OCI-LY1 (cell line): ENCODE results near the gene LY9.

ENCODE experiments used
- H2AFZ ChIP-seq: fragments of 200-600 bp; sonication (generic), shearing (Covaris generic); 2 replicates; pipeline ENCODE4 v1.6.0; 2014; ENCODE audit warnings: antibody characterized with exemption, mild to moderate bottlenecking, low read length
- H3F3A ChIP-seq: fragments of 200-600 bp; sonication (generic), shearing (Covaris generic); 2 replicates; pipeline ENCODE4 v1.6.0; 2014; ENCODE audit warnings: mild to moderate bottlenecking, antibody characterized with exemption, low read length, moderate library complexity; ENCODE audit not compliant: insufficient read depth
- H3K27ac ChIP-seq: fragments of 200-600 bp; sonication (generic); 2 replicates; pipeline ENCODE4 v1.5.1; 2014; ENCODE audit warnings: low read length, mixed run types, mild to moderate bottlenecking, low read depth; ENCODE audit not compliant: poor library complexity, severe bottlenecking
- H3K27me3 ChIP-seq: fragments of 200-600 bp; sonication (generic); 2 replicates; pipeline ENCODE4 v1.6.0; 2014; ENCODE audit warnings: antibody characterized with exemption, mild to moderate bottlenecking, low read length, moderate library complexity; ENCODE audit not compliant: insufficient read depth
- H3K36me3 ChIP-seq: fragments of 200-600 bp; sonication (generic); 2 replicates; pipeline ENCODE4 v1.6.1; 2014; ENCODE audit warnings: mild to moderate bottlenecking, antibody characterized with exemption, low read length, moderate library complexity, mixed read lengths; ENCODE audit not compliant: insufficient read depth
- H3K4me1 ChIP-seq: fragments of 200-600 bp; sonication (generic); 2 replicates; pipeline ENCODE4 v1.5.1; 2014; ENCODE audit warnings: mild to moderate bottlenecking, low read length, moderate library complexity; ENCODE audit not compliant: insufficient read depth, severe bottlenecking
- H3K4me2 ChIP-seq: fragments of 200-600 bp; sonication (generic), shearing (Covaris generic); 2 replicates; pipeline ENCODE4 v1.6.1; 2014; ENCODE audit warnings: low read length
- H3K4me3 ChIP-seq: fragments of 200-600 bp; sonication (generic); 2 replicates; pipeline ENCODE4 v1.5.1; 2014; ENCODE audit warnings: low read length, low read depth, mild to moderate bottlenecking, mixed read lengths; ENCODE audit not compliant: poor library complexity, severe bottlenecking
- H3K79me2 ChIP-seq: fragments of 200-600 bp; shearing (Covaris generic); 2 replicates; pipeline ENCODE4 v1.6.1; 2016; ENCODE audit warnings: mixed run types, low read length, mixed read lengths; ENCODE audit not compliant: insufficient read depth
- H3K9ac ChIP-seq: fragments of 200-600 bp; sonication (generic), shearing (Covaris generic); 2 replicates; pipeline ENCODE4 v1.6.1; 2014; ENCODE audit warnings: mild to moderate bottlenecking, low read length, mixed read lengths
- H3K9me2 ChIP-seq: fragments of 200-600 bp; sonication (generic), shearing (Covaris generic); 2 replicates; pipeline ENCODE4 v1.6.1; 2014; ENCODE audit warnings: low read depth, mild to moderate bottlenecking, low read length, mixed read lengths
- H3K9me3 ChIP-seq: fragments of 200-600 bp; shearing (Covaris generic); 2 replicates; pipeline ENCODE4 v1.6.1; 2014; ENCODE audit warnings: low read length, mixed read lengths
- H4K20me1 ChIP-seq: fragments of 200-600 bp; sonication (generic), shearing (Covaris generic); 2 replicates; pipeline ENCODE4 v1.6.0; 2016; ENCODE audit warnings: mild to moderate bottlenecking, low read length; ENCODE audit not compliant: insufficient read depth
- CTCF ChIP-seq: fragments of 200-600 bp; sonication (generic), shearing (Covaris generic); IDR thresholded peaks from 2 replicates; pipeline ENCODE4 v1.5.1; 2017; ENCODE audit warnings: mild to moderate bottlenecking, antibody characterized with exemption, low read length, moderate library complexity, mixed read lengths
- EZH2 ChIP-seq: fragments of 200-600 bp; sonication (generic), shearing (Covaris generic); IDR thresholded peaks from 2 replicates; pipeline ENCODE4 v1.8.0; 2017; ENCODE audit warnings: borderline replicate concordance, mixed run types, mild to moderate bottlenecking, antibody characterized with exemption, low read length, moderate library complexity, mixed read lengths

The LY9 gene

DNA sequence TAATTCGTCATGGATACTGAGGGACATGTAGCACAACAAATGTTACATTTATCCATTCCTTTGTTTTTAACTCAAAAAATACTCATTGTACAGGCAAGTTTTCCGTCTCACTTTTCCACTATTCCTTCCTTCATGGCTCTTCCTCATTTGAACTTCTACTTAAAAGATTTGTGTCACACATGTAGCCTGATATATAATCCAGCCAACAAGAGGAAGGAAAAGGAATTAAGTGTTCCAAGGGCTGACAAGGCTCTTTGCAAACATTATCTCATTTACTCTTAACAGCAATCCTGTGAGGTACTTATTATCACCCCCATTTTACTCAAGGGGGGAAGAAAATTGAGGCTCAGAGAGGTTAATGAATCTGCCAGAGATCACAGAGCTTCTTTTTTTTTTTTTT, 43.8 kb downstream of the LY9 start:
- Histone ChIP-seq H3K4me3 (no peak overlapping the region), H3K9me2 (no peaks in the 10 kb centered on the region), H4K20me1 (no peaks in the 10 kb centered on the region), H3F3A (no peaks in the 10 kb centered on the region), H3K9me3 (no peaks in the 10 kb centered on the region), H3K9ac (no peak overlapping the region), H3K79me2 (no peaks in the 10 kb centered on the region), H2AFZ (no peak overlapping the region), H3K4me2 (no peak overlapping the region), H3K27ac (no peak overlapping the region), H3K36me3 (no peaks in the 10 kb centered on the region), H3K27me3 (no peaks in the 10 kb centered on the region), H3K4me1 (peaks cover 20% of the 10 kb centered on the region)
- no peak for TF ChIP-seq CTCF
- no peak for TF ChIP-seq EZH2

- no peak overlapping the region for H3K27ac ChIP-seq
- peaks cover 20% of the 10 kb centered on the region for H3K4me1 ChIP-seq
- no peaks in the 10 kb centered on the region for H3F3A ChIP-seq
- H3K4me3 ChIP-seq = no peak overlapping the region
- H3K27me3 ChIP-seq = no peaks in the 10 kb centered on the region
- H4K20me1 ChIP-seq = no peaks in the 10 kb centered on the region
- no peaks in the 10 kb centered on the region for H3K36me3 ChIP-seq
- no peak overlapping the region for H3K4me2 ChIP-seq
- TF ChIP-seq CTCF (no peak), EZH2 (no peak)
- no peaks in the 10 kb centered on the region for H3K9me3 ChIP-seq
- no peak overlapping the region for H2AFZ ChIP-seq
- H3K9me2 ChIP-seq = no peaks in the 10 kb centered on the region
- no peak overlapping the region for H3K9ac ChIP-seq
- H3K79me2 ChIP-seq = no peaks in the 10 kb centered on the region
These were observed 45.1 kb downstream of the LY9 start for GRCh38 chr1:160841079-160841478.

DNA sequence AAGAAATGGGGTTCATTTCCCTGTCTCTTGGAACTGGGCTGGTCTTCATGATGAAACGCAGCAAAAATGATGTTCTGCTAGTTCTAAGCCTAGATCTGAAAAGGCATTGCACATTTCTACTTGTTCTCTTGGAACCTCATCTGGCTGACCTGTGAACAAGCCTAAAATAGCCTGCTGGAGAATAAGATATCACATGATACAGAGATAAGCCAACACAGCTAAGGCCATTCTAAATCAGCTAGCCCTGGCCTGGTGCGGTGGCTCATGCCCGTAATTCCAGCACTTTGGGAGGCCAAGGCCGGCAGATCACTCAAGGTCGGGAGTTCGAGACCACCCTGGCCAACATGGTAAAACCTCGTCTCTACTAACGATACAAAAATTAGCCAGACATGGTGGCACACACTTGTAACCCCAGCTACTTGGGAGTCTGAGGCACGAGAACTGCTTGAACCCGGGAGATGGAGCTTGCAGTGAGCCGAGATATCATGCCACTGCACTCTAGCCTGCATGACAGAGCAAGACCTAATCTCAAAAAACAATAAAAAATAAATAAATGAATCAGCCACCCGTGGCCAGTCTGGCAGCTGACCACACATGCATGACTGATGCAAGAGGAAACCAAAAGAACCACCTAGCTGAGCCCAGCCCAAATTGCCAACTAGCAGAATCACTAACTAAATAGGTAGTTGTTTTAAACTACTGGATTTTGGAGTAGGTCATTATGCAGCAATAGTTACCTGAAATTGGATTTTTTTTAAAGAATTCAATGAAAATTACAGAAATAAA, 48.7 kb downstream of the LY9 start:
- Histone ChIP-seq H3K36me3 (no peaks in the 10 kb centered on the region), H2AFZ (no peak overlapping the region), H3K9me3 (no peaks in the 10 kb centered on the region), H3K9ac (no peak overlapping the region), H3F3A (no peaks in the 10 kb centered on the region), H3K79me2 (no peaks in the 10 kb centered on the region), H3K4me3 (no peak overlapping the region), H3K27me3 (no peaks in the 10 kb centered on the region), H3K4me2 (no peak overlapping the region), H4K20me1 (no peaks in the 10 kb centered on the region), H3K9me2 (no peaks in the 10 kb centered on the region), H3K27ac (no peak overlapping the region), H3K4me1 (no peaks in the 10 kb centered on the region)
- TF ChIP-seq CTCF = no peak
- TF ChIP-seq EZH2 = no peak
